ENCODE results near the gene ATP2B2.

ATP2B2 gene

GRCh38 chr3:10399634-10400033 lies 105.8 kb downstream of the ATP2B2 start:
- no peak overlapping the region for H3K4me3 ChIP-seq (ENCODE audit: low read length, poor library complexity, severe bottlenecking)
- no peaks in the 10 kb centered on the region for H3K36me3 ChIP-seq (ENCODE audit: insufficient read depth, low read length)
- H4K20me1 ChIP-seq (ENCODE audit: insufficient read depth, low read length, poor library complexity, severe bottlenecking): no peaks in the 10 kb centered on the region
- H3K9me2 ChIP-seq (replicated peaks; ENCODE audit: low read depth, low read length): no peaks in the 10 kb centered on the region
- H3K4me1 ChIP-seq (ENCODE audit: insufficient read depth, low read length, poor library complexity, severe bottlenecking): peaks cover 3% of the 10 kb centered on the region
- no peak overlapping the region for H2AFZ ChIP-seq (ENCODE audit: low read length)
- H3K4me2 ChIP-seq (ENCODE audit: low read depth, low read length, poor library complexity, severe bottlenecking): no peak overlapping the region
- no peaks in the 10 kb centered on the region for H3K79me2 ChIP-seq (ENCODE audit: insufficient read depth, low read length)
- no peaks in the 10 kb centered on the region for H3K9me3 ChIP-seq (ENCODE audit: insufficient read depth, low read depth, low read length)
- no peaks in the 10 kb centered on the region for H3K27me3 ChIP-seq (ENCODE audit: insufficient read depth, low read length, poor library complexity, severe bottlenecking)
- no peak for TF ChIP-seq EZH2phosphoT487 (IDR thresholded peaks at IDR 0.05; ENCODE audit: borderline replicate concordance)
- no peak for TF ChIP-seq CTCF (conservative IDR thresholded peaks at IDR 0.05; ENCODE audit: low read length)
- no peak overlapping the region for H3K9ac ChIP-seq (ENCODE audit: low read depth, low read length, poor library complexity, severe bottlenecking)
- H3F3A ChIP-seq (ENCODE audit: low read depth): no peaks in the 10 kb centered on the region

DNA sequence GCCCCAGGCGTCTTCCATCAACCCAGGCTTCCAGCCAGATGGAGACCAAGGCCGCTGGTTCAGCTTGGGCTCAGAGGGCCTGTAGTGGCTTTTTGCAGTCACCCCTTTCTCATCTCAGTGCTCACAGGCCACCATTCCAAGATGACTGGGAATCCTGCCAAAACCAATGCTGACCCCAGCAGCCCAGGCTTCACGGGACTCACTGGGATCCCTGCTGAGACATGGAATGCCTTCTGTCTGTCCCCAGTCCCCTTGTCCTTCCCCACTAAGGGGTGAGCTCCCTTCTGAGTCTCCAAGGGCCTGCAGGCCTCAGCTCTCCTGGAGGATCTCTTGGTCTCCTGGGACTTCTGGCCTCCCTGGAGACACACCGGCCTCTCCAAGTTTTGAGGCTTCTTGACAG lies 107.0 kb downstream of the ATP2B2 start:
- H3K79me2 ChIP-seq (ENCODE audit: insufficient read depth, low read length): no peaks in the 10 kb centered on the region
- no peak overlapping the region for H3K9ac ChIP-seq (ENCODE audit: low read depth, low read length, poor library complexity, severe bottlenecking)
- peaks cover 3% of the 10 kb centered on the region for H3K4me1 ChIP-seq (ENCODE audit: insufficient read depth, low read length, poor library complexity, severe bottlenecking)
- TF ChIP-seq CTCF (conservative IDR thresholded peaks at IDR 0.05; ENCODE audit: low read length): no peak
- TF ChIP-seq EZH2phosphoT487 (IDR thresholded peaks at IDR 0.05; ENCODE audit: borderline replicate concordance): no peak
- no peak overlapping the region for H3K4me3 ChIP-seq (ENCODE audit: low read length, poor library complexity, severe bottlenecking)
- no peaks in the 10 kb centered on the region for H4K20me1 ChIP-seq (ENCODE audit: insufficient read depth, low read length, poor library complexity, severe bottlenecking)
- no peaks in the 10 kb centered on the region for H3K27me3 ChIP-seq (ENCODE audit: insufficient read depth, low read length, poor library complexity, severe bottlenecking)
- no peaks in the 10 kb centered on the region for H3K9me3 ChIP-seq (ENCODE audit: insufficient read depth, low read depth, low read length)
- H2AFZ ChIP-seq (ENCODE audit: low read length): no peak overlapping the region
- no peaks in the 10 kb centered on the region for H3K9me2 ChIP-seq (replicated peaks; ENCODE audit: low read depth, low read length)
- no peaks in the 10 kb centered on the region for H3F3A ChIP-seq (ENCODE audit: low read depth)
- H3K36me3 ChIP-seq (ENCODE audit: insufficient read depth, low read length): no peaks in the 10 kb centered on the region
- H3K4me2 ChIP-seq (ENCODE audit: low read depth, low read length, poor library complexity, severe bottlenecking): no peak overlapping the region

- TF ChIP-seq CTCF (conservative IDR thresholded peaks at IDR 0.05; ENCODE audit: low read length) (no peak), EZH2phosphoT487 (IDR thresholded peaks at IDR 0.05; ENCODE audit: borderline replicate concordance) (no peak)
- no peak overlapping the region for H2AFZ ChIP-seq (ENCODE audit: low read length)
- no peaks in the 10 kb centered on the region for H3K27me3 ChIP-seq (ENCODE audit: insufficient read depth, low read length, poor library complexity, severe bottlenecking)
- no peaks in the 10 kb centered on the region for H3K9me3 ChIP-seq (ENCODE audit: insufficient read depth, low read depth, low read length)
- H3K9ac ChIP-seq (ENCODE audit: low read depth, low read length, poor library complexity, severe bottlenecking): no peak overlapping the region
- no peaks in the 10 kb centered on the region for H3F3A ChIP-seq (ENCODE audit: low read depth)
- H3K79me2 ChIP-seq (ENCODE audit: insufficient read depth, low read length): no peaks in the 10 kb centered on the region
- no peaks in the 10 kb centered on the region for H4K20me1 ChIP-seq (ENCODE audit: insufficient read depth, low read length, poor library complexity, severe bottlenecking)
- H3K4me2 ChIP-seq (ENCODE audit: low read depth, low read length, poor library complexity, severe bottlenecking): no peak overlapping the region
- H3K36me3 ChIP-seq (ENCODE audit: insufficient read depth, low read length): no peaks in the 10 kb centered on the region
- H3K9me2 ChIP-seq (replicated peaks; ENCODE audit: low read depth, low read length): no peaks in the 10 kb centered on the region
- peaks cover 3% of the 10 kb centered on the region for H3K4me1 ChIP-seq (ENCODE audit: insufficient read depth, low read length, poor library complexity, severe bottlenecking)
- H3K4me3 ChIP-seq (ENCODE audit: low read length, poor library complexity, severe bottlenecking): no peak overlapping the region
These were observed 107.5 kb downstream of the ATP2B2 start for GRCh38 chr3:10397879-10398278.

Data from Loucy (cell line).